Mesendoderm (in vitro differentiated cells): ENCODE data around the gene ECSCR.
"Not testable (repeated sequence)": the region's sequence is repeated elsewhere in the genome, so short reads cannot be mapped to it uniquely, and the experiment has no call there.

Source experiments
- DNase-seq: peaks from one replicate; pipeline ENCODE4 v3.0.0; 2013
- H2AK5ac ChIP-seq: 2 replicates; pipeline ENCODE4 v1.6.1; 2013; ENCODE audit warnings: low read length, inconsistent platforms
- H2BK120ac ChIP-seq: 2 replicates; pipeline ENCODE4 v1.6.1; 2013; ENCODE audit warnings: low read depth, mild to moderate bottlenecking, low read length, moderate library complexity, mixed read lengths
- H2BK15ac ChIP-seq: replicated peaks from 2 replicates; pipeline ENCODE4 v1.6.1; 2013; ENCODE audit warnings: low read depth, mild to moderate bottlenecking, moderate library complexity
- H2BK5ac ChIP-seq: 2 replicates; pipeline ENCODE4 v1.6.1; 2013; ENCODE audit warnings: low read length, inconsistent platforms
- H3K18ac ChIP-seq: 2 replicates; pipeline ENCODE4 v1.6.1; 2013; ENCODE audit warnings: mild to moderate bottlenecking, low read length, mixed read lengths
- H3K23ac ChIP-seq: one replicate; pipeline ENCODE4 v1.6.1; 2013; ENCODE audit warnings: low read length
- H3K27ac ChIP-seq: 2 replicates; pipeline ENCODE4 v1.5.1; 2013; ENCODE audit warnings: low read depth, mild to moderate bottlenecking, inconsistent platforms, low read length, moderate library complexity
- H3K27me3 ChIP-seq: 2 replicates; pipeline ENCODE4 v1.6.1; 2013; ENCODE audit warnings: low read length, control low read depth, mild to moderate bottlenecking, inconsistent platforms; ENCODE audit not compliant: insufficient read depth, poor library complexity
- H3K36me3 ChIP-seq: 2 replicates; pipeline ENCODE4 v1.6.1; 2013; ENCODE audit warnings: low read length, inconsistent platforms; ENCODE audit not compliant: control insufficient read depth, insufficient read depth
- H3K4ac ChIP-seq: one replicate; pipeline ENCODE4 v1.6.1; 2013; ENCODE audit warnings: low read depth, mild to moderate bottlenecking, low read length, moderate library complexity
- H3K4me1 ChIP-seq: 2 replicates; pipeline ENCODE4 v1.6.1; 2013; ENCODE audit warnings: low read depth, low read length, inconsistent platforms; ENCODE audit not compliant: control insufficient read depth
- H3K4me2 ChIP-seq: 2 replicates; pipeline ENCODE4 v1.6.1; 2013; ENCODE audit warnings: low read length
- H3K4me3 ChIP-seq: 2 replicates; pipeline ENCODE4 v1.5.1; 2013; ENCODE audit warnings: mild to moderate bottlenecking, low read length
- H3K56ac ChIP-seq: one replicate; pipeline ENCODE4 v1.6.1; 2013; ENCODE audit warnings: low read length
- H3K79me1 ChIP-seq: 2 replicates; pipeline ENCODE4 v1.6.1; 2013; ENCODE audit warnings: low read length, inconsistent platforms
- H3K79me2 ChIP-seq: 2 replicates; pipeline ENCODE4 v1.6.1; 2013; ENCODE audit warnings: mild to moderate bottlenecking, low read length; ENCODE audit not compliant: control insufficient read depth, insufficient read depth
- H3K9ac ChIP-seq: 2 replicates; pipeline ENCODE4 v1.6.1; 2013; ENCODE audit warnings: low read length, inconsistent platforms
- H4K5ac ChIP-seq: one replicate; pipeline ENCODE4 v1.6.1; 2013; ENCODE audit warnings: low read length
- H4K8ac ChIP-seq: one replicate; pipeline ENCODE4 v1.6.1; 2013; ENCODE audit warnings: low read depth, mild to moderate bottlenecking, control low read depth, low read length, moderate library complexity
- WGBS: extraction: QIAGEN DNeasy Blood & Tissue Kit; methylation state at CpG from one replicate; pipeline ENCODE4 v1.1.7; 2013; ENCODE audit warnings: low lambda C conversion rate, missing lambda C conversion rate; ENCODE audit not compliant: insufficient coverage; ENCODE audit errors: extremely low coverage; 5-methylcytosine and 5-hydroxymethylcytosine counted together

The ECSCR gene

GRCh38 chr5:139445325-139446170 is 17.0 kb downstream of the ECSCR start:
- H2BK5ac ChIP-seq, result no peak overlapping the region
- H3K4ac ChIP-seq, result no peak overlapping the region
- H3K18ac ChIP-seq, result no peak overlapping the region
- DNase-seq, result no peak
- H4K5ac ChIP-seq, result no peak overlapping the region
- H4K8ac ChIP-seq, result no peak overlapping the region
- no peaks in the 10 kb centered on the region for H3K36me3 ChIP-seq
- H3K4me1 ChIP-seq, result no peaks in the 10 kb centered on the region
- no peaks in the 10 kb centered on the region for H3K79me2 ChIP-seq
- H3K4me2 ChIP-seq, result no peak overlapping the region
- H2BK15ac ChIP-seq, result no peak overlapping the region
- no peak overlapping the region for H2AK5ac ChIP-seq
- WGBS, result no CpG with 5 or more reads among the region's 7 CpGs
- H3K23ac ChIP-seq, result no peak overlapping the region
- H3K27me3 ChIP-seq, result no peaks in the 10 kb centered on the region
- H3K56ac ChIP-seq, result no peak overlapping the region
- H3K79me1 ChIP-seq, result no peaks in the 10 kb centered on the region
- H3K4me3 ChIP-seq, result no peak overlapping the region
- H3K9ac ChIP-seq, result no peak overlapping the region
- H3K27ac ChIP-seq, result no peak overlapping the region
- H2BK120ac ChIP-seq, result no peak overlapping the region

- no CpG with 5 or more reads among the region's 4 CpGs for WGBS
- no peak overlapping the region for H2BK5ac ChIP-seq
- H3K27me3 ChIP-seq, result no peaks in the 10 kb centered on the region
- no peaks in the 10 kb centered on the region for H3K36me3 ChIP-seq
- no peak overlapping the region for H3K9ac ChIP-seq
- H3K79me2 ChIP-seq, result no peaks in the 10 kb centered on the region
- no peak overlapping the region for H3K27ac ChIP-seq
- H3K4me1 ChIP-seq, result no peaks in the 10 kb centered on the region
- H3K4me3 ChIP-seq, result no peak overlapping the region
- no peak overlapping the region for H3K23ac ChIP-seq
- no peak overlapping the region for H2AK5ac ChIP-seq
- H3K79me1 ChIP-seq, result no peaks in the 10 kb centered on the region
- H3K18ac ChIP-seq, result no peak overlapping the region
- no peak overlapping the region for H2BK120ac ChIP-seq
- no peak overlapping the region for H2BK15ac ChIP-seq
- no peak overlapping the region for H3K4me2 ChIP-seq
- H4K8ac ChIP-seq, result no peak overlapping the region
- no peak overlapping the region for H3K56ac ChIP-seq
- H4K5ac ChIP-seq, result no peak overlapping the region
- no peak overlapping the region for H3K4ac ChIP-seq
- peak; percentile 51 for DNase-seq
Measured at GRCh38 chr5:139443831-139444453, 18.6 kb downstream of the ECSCR start.

- H3K56ac ChIP-seq, H3K36me3 ChIP-seq, H2AK5ac ChIP-seq, H3K4me1 ChIP-seq, H3K18ac ChIP-seq, H3K4me2 ChIP-seq, H2BK15ac ChIP-seq, H4K5ac ChIP-seq, H3K9ac ChIP-seq, H3K79me1 ChIP-seq, H2BK120ac ChIP-seq, DNase-seq, H4K8ac ChIP-seq, H3K4ac ChIP-seq, H3K79me2 ChIP-seq, H3K27ac ChIP-seq, H3K23ac ChIP-seq, H3K4me3 ChIP-seq, H3K27me3 ChIP-seq, H2BK5ac ChIP-seq: not testable (repeated sequence)
- no CpG with 5 or more reads among the region's 17 CpGs for WGBS
Measured at GRCh38 chr5:139440416-139440815, 22.1 kb downstream of the ECSCR start.

GRCh38 chr5:139439013-139439903 is 23.3 kb downstream of the ECSCR start, which contains the start of gene DNAJC18:
DNAJC18 (minus strand) TSS chr5:139439525; CDS start chr5:139439445, 80 bp downstream.
- no peak within 1 kb of the TSS for H3K4ac ChIP-seq
- H3K4me3 ChIP-seq, result peak within 1 kb of the TSS; percentile 83
- peak within 1 kb of the TSS; percentile 96 for H3K56ac ChIP-seq
- H3K27me3 ChIP-seq, result no peaks in the 10 kb centered on the region
- no peaks in the 10 kb centered on the region for H3K79me2 ChIP-seq
- no peaks in the 10 kb centered on the region for H3K36me3 ChIP-seq
- peak within 1 kb of the TSS; percentile 26 for H2BK5ac ChIP-seq
- peak within 1 kb of the TSS; percentile 77 for H3K4me2 ChIP-seq
- H2BK120ac ChIP-seq, result no peak within 1 kb of the TSS
- no peak within 1 kb of the TSS for H4K8ac ChIP-seq
- no peak within 1 kb of the TSS for H2BK15ac ChIP-seq
- H3K18ac ChIP-seq, result peak within 1 kb of the TSS; percentile 77
- H3K9ac ChIP-seq, result peak within 1 kb of the TSS; percentile 88
- no peak within 1 kb of the TSS for H2AK5ac ChIP-seq
- H4K5ac ChIP-seq, result no peak within 1 kb of the TSS
- peak within 1 kb of the TSS; percentile 79 for H3K27ac ChIP-seq
- no CpG with 5 or more reads among the region's 49 CpGs for WGBS
- no peaks in the 10 kb centered on the region for H3K4me1 ChIP-seq
- peak within 1 kb of the TSS; percentile 66 for H3K23ac ChIP-seq
- H3K79me1 ChIP-seq, result no peaks in the 10 kb centered on the region
- DNase-seq, result peak; percentile 96

- no peak overlapping the region for H3K18ac ChIP-seq
- no CpG with 5 or more reads among the region's 8 CpGs for WGBS
- no peak overlapping the region for H3K4ac ChIP-seq
- peak overlapping the region; percentile 28 for H3K56ac ChIP-seq
- no peaks in the 10 kb centered on the region for H3K79me2 ChIP-seq
- no peak overlapping the region for H3K23ac ChIP-seq
- H3K27ac ChIP-seq, result no peak overlapping the region
- no peaks in the 10 kb centered on the region for H3K79me1 ChIP-seq
- H3K36me3 ChIP-seq, result no peaks in the 10 kb centered on the region
- no peak overlapping the region for H2AK5ac ChIP-seq
- no peak overlapping the region for H4K8ac ChIP-seq
- peak overlapping the region; percentile 9 for H3K4me2 ChIP-seq
- H2BK15ac ChIP-seq, result no peak overlapping the region
- H3K9ac ChIP-seq, result peak overlapping the region; percentile 30
- DNase-seq, result no peak
- H4K5ac ChIP-seq, result no peak overlapping the region
- H3K27me3 ChIP-seq, result no peaks in the 10 kb centered on the region
- H2BK120ac ChIP-seq, result no peak overlapping the region
- peak overlapping the region; percentile 0 for H3K4me3 ChIP-seq
- H3K4me1 ChIP-seq, result no peaks in the 10 kb centered on the region
- no peak overlapping the region for H2BK5ac ChIP-seq
Measured at GRCh38 chr5:139438707-139439012, 23.9 kb downstream of the ECSCR start.
